Stimulated activated CD4-positive, alpha-beta T cell treated with anti-CD3 and anti-CD28 coated beads, Interleukin-15, amount 100 ng/mL, for 1 hour (primary cell): ENCODE measurements around the gene LPAR3.

ENCODE experiments used
- DNase-seq, 2 donors: peaks; one replicate each; pipeline ENCODE4 v3.0.0-alpha.2; 2020; ENCODE audit warnings: low read depth in 1 of 2, low spot score in 1 of 2

Gene LPAR3

GRCh38 chr1:84859866-84860265, 33.1 kb downstream of the LPAR3 start:
- no peak for DNase-seq

GRCh38 chr1:84857906-84858305, 35.1 kb downstream of the LPAR3 start:
- DNase-seq, result no peak

GRCh38 chr1:84856726-84857270, 36.2 kb downstream of the LPAR3 start:
- no peak for DNase-seq

GRCh38 chr1:84855691-84856630, 37.0 kb downstream of the LPAR3 start:
- DNase-seq, result no peak

GRCh38 chr1:84855168-84855567, 37.8 kb downstream of the LPAR3 start:
- no peak for DNase-seq

- DNase-seq, result no peak
Measured at GRCh38 chr1:84853741-84854721, 39.0 kb downstream of the LPAR3 start.

GRCh38 chr1:84851839-84852238, 41.2 kb downstream of the LPAR3 start:
- no peak for DNase-seq

- no peak for DNase-seq
Measured at GRCh38 chr1:84849357-84849975, 43.5 kb downstream of the LPAR3 start.

- DNase-seq, result no peak
Measured at GRCh38 chr1:84847253-84848250, 45.5 kb downstream of the LPAR3 start.

GRCh38 chr1:84846387-84846786, 46.6 kb downstream of the LPAR3 start:
- DNase-seq, result no peak

GRCh38 chr1:84845357-84845756, 47.6 kb downstream of the LPAR3 start:
- no peak for DNase-seq

GRCh38 chr1:84844094-84844493, 48.9 kb downstream of the LPAR3 start:
- no peak for DNase-seq

- DNase-seq, result no peak
Measured at GRCh38 chr1:84842748-84843231, 50.2 kb downstream of the LPAR3 start.

- DNase-seq, result no peak
Measured at GRCh38 chr1:84841971-84842370, 51.0 kb downstream of the LPAR3 start.

- no peak for DNase-seq
Measured at GRCh38 chr1:84840346-84840745, 52.7 kb downstream of the LPAR3 start.

- no peak for DNase-seq
Measured at GRCh38 chr1:84839544-84839943, 53.5 kb downstream of the LPAR3 start.

- DNase-seq, result no peak
Measured at GRCh38 chr1:84836145-84836544, 56.9 kb downstream of the LPAR3 start.

- DNase-seq, result no peak
Measured at GRCh38 chr1:84835169-84835568, 57.8 kb downstream of the LPAR3 start.

- no peak for DNase-seq
Measured at GRCh38 chr1:84834419-84835064, 58.5 kb downstream of the LPAR3 start.
